ENCODE data around the gene ZNF367.
"Not testable (repeated sequence)": the region's sequence is repeated elsewhere in the genome, so short reads cannot be mapped to it uniquely, and the experiment has no call there.

The ZNF367 gene

DNA sequence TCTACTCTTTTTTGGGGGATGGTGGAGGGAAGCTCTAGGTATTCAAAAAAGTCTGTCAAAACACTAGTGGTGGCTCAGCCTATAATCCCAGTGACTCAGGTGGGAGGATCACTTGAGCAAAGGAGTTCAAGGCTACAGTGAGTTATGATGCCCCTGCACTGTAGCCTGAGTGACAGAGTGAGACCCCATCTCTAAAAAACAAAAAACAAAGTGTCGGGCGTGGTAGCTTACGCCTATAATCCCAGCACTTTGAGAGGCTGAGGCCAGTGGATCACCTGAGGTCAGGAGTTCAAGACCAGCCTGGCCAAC is 18.9 kb downstream of the ZNF367 start:
- no peak for DNase-seq

DNA sequence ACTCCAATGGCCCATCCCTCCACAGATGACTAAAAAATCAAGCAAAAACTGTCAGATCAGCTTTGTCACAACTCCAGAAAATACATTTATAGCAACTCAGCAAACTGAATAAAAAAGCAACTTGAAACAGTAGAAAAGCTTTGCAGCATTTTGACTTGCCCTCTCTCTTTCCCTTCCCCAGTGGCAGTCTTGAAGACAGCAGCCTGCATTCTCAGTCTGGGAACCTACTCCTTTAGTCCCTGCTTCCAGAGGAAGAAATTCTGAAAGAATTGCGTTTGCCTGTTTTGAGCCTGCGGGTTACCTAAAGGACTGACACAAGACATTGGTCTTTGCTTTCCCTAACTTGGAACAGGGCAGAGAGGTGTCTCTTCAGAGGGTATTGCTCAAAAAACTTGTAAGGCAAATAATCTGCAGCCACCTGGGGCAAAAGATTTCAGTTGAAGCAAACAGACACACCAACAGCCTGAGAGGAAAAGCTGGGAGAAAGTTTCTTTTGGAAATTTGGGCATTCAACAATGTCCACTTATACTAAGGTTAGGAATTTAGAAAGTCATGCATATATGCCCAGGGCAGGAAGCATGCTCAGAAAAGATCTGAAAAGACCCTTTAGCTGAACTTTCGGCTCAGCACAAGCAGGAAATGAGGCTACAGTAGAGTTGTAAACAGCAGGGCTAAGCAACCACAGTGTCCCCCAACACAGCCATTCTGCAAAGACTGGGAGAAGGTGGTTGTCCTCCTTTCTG is 19.4 kb downstream of the ZNF367 start:
- DNase-seq = no peak

DNA sequence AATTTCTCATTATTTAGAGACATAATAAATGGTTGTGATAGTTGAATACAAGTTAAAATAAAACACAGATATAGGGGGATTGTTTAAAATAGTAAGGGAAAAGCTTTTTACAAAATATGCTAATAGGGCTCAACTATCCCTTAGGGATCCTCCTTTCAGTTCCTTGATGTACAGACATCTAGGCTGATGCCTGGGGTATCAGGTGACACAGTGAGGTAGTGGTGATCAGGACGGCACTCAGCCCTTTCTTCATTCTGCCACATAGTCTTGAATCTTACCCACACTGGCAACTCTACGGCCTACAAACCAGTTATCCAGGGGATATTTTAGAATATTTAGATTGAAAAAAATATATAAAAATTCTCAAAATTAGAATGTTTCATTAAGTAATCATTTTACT is 22.2 kb downstream of the ZNF367 start:
- DNase-seq = no peak

DNA sequence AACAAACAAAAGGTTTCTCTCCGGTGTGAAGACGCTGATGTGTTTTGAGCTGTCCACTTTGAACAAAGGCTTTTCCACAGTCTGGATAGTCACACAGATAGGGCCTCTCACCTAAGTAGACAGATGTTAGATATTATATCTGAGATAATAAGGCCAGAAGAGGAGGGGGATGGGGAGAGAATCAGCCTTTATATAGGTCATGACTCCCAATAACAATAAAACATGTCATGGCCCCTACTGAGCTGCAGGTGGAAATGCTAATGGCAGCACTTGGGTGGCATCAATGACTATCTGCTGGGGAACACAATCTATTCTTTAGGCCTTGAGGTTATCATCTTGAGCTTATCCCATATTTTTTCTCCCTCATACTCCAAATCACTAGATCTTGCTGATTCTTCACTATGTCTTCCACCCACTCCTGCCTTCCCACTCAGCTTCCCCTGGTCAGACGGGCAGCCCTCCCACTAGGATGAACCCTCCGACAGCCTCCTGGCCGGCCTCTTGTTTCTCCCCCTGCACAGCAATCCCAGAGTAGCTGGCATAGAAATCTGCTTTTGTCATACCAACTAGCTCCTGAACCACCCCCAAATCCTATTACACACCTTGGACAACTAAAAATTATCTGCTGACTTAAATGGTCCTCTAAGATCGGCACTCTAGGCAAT is 23.2 kb downstream of the ZNF367 start:
- no peak for DNase-seq

DNA sequence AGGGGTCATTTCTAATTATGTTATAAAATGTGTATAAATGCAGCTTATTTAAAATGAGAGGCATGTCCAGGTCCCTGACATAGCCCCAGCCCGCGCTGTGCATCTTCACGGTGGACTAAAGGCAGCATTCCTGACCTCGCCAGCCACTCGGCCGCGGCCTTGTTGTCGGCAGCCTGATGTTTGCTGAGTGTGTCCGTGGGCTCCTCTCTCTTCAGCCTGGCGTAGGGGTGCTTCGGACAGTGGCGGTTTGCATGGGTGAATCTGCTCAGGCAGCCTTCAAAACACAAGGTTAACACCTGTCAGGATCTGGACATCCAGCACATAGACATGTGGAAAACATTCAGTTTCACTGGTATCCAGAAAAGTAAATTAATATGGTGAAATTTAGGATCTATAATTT is 25.9 kb downstream of the ZNF367 start:
- DNase-seq = no peak

DNA sequence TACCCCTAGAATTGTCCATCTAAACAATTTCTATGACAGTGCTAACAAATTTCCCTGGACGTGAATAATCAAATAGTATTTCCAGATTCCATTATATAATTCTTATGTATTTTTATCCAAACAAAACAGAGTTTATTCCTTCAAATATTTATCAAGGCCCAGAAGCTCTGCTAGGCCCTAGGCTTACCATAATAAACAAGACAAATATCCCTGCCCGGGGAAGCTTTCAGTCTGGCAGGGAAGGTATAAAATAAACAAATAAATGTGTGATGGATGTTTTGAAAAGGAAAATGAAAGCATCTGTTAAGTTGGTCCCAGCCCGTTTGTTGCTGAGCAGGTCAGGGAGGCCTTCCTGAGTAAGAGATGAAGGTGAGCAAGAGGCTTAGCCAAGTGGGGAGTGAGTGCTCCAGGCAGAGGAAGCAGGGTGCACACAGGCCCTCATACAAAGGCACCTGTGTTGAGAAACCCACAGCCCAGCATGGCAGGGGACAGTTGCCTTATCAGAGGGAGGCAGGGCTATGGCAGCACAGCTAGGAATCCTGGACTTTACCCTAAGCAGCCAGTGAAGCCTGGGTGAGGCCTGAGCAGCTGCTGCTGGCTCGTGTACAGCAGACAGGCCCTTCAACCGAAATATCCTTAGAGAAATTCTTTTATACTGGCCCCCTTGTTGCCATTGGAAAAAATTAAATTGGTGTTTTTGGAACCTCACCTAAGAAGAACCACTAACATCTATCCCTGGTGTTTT is 27.0 kb downstream of the ZNF367 start:
- no peak for DNase-seq

DNA sequence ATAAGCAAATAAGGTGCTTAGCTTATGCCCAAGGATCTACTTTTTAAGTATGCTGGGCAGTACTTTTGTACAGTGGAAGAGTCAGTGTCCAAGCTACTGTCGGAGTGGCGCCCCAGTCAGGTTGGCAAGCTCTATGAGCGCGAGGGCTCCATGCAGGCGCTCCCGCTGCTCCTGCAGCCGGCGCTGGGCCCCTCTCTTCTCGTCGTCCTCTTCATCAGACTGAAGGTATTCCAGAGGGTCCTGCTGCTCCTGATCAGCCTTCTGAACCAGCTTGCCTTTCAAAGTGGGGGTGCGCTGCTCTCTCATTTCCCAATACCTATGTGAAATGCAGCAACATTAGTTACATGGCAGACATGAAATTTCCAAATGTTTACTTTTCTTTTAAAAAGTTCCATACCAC is 30.0 kb downstream of the ZNF367 start:
- DNase-seq = no peak

DNA sequence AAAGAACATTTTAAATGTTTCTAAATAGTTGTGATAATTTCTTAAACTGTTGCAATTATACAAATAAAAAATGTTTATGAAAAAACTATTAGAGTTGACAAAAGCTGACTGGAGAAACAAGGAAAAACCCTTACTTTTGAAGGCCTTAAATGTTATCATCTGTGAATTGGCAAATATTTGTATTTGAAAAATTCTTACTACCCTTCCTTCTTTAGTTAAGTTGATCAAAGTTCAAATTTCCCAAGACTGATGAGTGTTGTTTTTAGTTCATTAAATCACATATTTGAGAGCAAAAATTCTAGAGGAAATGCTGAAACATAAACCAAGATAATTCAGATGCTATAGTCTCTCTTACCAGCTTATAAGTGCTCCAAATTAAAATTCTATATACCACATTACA is 32.0 kb downstream of the ZNF367 start:
- no peak for DNase-seq

DNA sequence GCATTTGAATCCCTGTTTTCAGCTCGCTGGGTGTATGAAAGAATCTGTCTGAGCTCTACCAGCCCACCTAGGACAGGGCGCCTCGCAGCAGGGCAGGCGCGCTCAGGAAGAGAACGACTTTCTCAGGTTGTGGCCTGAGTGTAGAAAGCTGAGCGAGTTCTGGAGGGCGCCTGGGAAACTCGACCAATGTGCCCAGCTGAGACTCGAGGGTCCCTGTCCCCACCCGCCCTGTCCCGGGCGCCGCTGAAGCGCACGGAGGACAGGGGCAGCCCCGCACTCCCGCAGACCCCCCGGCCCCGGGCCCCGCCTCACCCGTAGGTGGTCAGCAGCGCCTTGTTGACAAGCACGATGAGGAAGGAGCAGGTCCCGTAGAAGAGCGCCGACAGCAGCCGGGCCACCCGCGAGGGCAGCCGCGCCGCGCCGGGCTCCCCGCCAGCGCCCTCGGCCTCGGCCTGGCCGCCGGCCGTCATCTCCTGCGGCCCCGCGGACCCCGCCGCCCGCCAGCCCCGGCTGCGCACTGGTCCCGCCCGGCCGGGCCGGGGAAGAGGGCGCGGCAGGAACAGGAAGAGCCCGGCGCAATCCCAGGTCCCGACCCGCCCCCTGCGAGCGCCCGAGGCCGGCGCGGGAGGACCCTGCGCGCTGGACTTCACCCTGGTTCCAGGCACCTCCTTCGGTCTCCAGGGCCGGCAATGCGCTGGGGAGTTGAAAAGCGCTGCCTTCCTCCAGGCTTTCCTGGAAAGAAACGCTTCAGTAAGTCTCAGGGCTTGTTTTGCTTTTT is 34.8 kb downstream of the ZNF367 start, which contains the start of gene SLC35D2:
TSS of gene SLC35D2 (minus strand) at position 547 of the 778 bp plus-strand sequence. CDS start at position 470, 77 bp downstream.
- DNase-seq = peak; percentile 12

DNA sequence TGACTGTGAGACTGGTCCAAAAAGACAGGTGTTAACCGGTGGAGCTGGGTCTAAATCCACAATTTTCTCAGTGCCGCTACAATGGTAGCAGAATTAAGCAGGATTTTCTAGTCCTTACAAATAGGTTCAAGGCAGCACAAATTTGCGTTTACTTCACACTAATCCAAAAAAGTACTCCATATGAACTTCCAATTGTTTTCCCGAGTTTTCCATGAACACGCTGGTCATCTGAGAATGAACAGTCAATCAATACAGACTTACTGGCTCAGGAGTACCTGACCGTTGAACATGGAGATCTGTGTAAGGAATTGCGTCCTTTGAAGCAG is 35.4 kb downstream of the ZNF367 start:
- DNase-seq = no peak

DNA sequence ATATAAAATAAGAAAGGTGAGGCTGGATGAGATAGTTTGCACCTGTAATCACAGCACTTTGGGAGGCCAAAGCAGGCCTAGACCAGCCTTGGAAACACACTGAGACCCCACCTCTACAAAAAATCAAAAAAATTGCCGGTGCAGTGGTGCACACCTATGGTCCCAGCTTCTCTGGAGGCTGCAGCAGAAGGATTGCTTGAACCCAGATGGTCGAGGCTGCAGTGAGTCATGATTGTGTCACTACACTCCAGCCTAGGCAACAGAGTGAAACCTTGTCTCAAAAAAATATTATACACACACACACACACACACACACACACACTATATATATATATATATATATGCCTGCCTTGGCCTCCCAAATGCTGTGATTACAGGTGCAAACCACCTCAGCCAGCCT is 36.0 kb downstream of the ZNF367 start:
- no peak for DNase-seq

DNA sequence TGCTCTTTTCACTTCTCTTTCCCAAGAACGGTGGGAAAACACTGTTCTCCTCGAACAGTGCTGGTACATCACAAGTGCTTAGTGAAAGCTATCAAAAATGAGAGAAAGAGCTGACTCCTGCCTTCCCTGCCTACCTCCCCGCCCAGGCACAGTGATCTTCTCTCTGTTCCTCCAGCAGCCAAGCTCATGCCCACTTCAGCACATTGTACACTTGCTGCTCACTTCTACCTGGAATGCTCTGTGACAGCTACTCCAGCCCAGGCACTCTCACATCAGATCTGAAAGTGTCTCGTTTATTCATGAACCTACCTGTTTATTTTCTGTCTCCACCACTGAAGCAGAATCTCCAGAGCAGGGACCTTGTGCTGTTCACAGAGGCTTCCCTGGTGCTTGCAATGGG is 36.5 kb downstream of the ZNF367 start:
- DNase-seq = no peak

DNA sequence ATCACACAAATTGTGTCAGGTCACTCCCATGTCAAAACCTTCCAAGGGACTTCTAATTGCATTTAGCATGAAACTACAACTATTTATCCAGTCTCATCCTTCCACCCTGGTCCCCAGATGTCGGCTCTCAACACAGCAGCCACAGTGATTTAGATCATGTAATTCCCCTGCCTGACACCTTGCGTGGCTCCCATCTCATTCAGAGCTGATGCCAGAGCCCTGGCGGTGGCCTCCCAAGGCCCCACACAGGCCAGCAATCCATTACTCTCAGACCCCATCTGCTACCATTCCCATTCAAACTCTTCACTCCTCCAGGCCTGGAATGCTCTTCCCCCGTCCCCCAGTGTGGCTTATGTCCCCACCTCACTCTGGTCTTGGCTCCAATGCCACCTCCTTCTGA is 37.0 kb downstream of the ZNF367 start:
- no peak for DNase-seq

DNA sequence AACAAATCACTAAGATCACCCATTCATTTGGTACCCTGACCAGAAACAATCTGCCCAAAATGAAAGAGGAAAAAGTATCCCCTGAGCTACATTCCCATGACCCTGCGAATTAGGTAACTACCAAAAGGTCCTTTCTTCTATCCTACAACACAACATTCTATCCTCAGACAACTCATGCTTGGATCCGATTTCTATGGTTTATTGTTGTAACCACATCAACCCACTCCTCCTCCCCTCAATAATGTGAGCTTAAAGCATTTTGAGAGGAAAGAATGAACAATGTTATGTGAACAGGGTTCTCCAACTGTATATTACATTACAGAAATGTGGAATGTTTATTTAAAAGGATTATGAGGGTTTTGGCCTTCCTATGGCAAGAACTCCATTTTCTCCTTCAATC is 38.7 kb downstream of the ZNF367 start:
- DNase-seq = no peak

DNA sequence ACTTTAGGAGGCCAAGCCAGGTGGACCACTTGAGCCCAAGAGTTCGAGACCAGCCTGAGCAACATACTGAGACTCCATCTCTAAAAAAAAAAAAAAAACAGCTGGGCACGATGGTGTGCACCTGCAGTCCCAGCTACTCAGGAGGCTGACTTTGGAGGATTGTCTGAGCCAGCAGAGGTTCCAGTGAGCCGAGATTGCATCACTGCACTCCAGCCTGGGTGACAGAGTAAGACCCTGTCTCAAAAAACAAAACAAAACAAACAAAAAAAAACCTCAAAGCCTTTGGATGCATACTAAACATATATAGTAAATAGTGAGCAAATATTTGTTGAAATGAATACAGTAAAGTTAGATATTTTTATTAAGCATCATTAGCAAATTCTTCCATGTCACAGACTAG is 40.0 kb downstream of the ZNF367 start:
- DNase-seq = no peak

DNA sequence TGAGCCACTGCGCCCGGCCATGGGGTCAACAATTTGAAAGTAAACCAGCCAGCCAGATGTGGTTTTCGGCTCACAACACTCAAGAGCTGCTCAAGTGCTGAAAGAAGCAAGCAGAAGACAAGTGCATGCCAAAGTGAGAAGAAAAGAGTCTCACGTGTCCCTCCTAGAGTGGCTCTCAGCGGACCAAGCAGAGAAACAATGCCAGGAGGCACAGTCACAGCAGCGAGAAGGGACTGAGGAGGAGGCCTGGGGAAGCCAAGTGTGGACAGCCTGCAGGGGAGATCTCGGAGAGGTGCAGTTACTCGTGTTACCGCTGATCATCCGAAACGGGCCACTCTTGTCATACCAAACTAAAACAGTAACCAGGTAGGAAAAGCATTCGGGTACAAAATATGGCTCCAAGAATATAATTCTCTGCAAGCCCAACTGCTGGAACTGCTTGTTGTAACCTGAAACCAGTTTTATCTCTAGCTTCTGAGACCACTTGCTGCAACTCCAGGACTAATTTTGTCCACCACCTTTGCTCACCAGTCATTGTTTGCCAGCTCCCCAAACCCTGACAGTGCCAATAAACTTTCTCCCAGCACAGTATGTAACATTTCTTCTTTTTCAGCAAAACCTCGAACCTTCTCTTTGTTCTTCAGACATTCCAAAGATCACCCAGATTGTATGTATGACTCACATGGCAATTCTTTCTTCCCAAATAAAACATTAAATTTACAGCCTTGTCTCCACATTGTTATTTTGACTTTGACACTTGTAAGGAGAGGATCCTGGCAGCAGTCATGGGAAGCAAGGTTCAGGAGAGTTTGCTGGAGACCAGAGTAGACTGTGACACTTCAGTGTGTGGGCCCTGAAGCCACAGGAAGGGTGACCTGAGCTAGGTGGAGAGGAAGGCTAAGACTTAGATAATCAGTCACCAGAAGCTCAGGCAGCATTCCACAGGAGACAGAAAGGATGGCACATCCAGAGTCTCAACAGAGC is 41.0 kb downstream of the ZNF367 start:
- no peak for DNase-seq

DNA sequence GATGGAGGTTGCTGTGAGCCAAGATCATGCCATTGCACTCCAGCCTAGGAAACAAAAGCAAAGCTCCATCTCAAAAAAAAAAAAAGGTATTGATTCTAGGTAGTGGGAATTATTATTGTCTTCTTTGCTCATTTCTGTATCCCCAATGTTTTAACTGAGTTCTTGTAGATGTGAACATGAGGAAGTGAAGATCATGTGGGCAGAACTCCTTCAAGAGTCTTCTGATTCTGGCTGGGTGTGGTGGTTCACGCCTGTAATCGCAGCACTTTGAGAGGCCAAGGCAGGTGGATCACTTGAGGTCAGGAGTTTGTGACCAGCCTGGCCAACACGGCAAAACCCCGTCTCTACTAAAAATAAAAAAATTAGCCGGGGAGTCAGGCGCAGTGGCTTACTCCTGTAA is 42.7 kb downstream of the ZNF367 start:
- not testable (repeated sequence) for DNase-seq

DNA sequence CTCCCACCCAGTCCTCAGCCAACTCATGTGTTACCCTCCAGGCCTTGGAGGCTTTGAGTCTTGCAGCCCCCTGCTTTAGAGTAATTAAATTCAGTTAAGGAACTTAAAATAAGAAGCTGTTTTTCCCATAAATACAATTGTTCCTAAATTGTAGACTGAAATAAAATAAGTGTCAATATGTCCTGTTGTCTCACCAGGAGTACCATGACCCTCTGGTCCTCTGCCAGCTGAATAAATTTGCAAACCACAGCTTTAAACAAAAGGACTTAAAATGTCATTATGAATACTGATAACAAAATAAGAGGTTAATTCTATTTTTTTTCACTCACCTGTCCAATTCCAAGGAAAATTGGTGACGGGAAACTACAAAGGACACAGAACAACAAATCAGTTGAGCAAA is 50.2 kb downstream of the ZNF367 start:
- no peak for DNase-seq

DNA sequence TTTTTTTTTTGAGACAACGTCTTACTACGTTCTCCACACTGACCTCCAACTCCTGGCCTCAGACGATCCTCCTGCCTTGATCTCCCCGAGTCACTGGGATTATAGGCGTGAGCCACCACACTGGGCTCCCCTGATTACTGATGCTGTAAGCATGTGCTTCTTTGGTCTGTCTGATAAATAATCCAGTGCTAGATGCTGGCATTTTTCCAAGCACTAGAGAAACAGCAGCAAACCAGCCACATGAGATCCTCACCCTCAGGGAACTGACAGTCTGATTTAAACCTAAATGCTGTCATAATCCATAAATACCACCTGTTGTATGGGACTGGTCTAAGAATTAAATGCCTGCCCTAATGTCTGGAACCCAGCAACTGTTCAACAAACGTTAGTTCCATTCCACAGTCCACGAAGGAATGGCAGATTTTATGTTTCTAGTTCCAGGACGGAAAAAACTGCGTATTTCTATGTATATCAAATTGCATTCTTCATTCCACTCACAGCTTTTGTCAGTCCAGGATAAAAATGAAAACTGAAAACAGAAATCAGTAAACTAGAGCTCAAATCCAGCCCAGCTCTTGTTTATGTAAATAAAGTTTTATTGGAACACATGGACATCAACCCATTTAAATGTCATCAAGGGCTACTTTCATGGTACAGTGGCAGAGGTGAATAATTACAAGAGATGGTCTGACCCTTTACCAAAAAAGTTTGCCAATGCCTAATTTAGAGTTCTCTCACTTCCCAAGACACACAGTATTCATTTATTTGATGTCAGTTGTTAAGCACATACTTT is 54.8 kb downstream of the ZNF367 start:
- no peak for DNase-seq

DNA sequence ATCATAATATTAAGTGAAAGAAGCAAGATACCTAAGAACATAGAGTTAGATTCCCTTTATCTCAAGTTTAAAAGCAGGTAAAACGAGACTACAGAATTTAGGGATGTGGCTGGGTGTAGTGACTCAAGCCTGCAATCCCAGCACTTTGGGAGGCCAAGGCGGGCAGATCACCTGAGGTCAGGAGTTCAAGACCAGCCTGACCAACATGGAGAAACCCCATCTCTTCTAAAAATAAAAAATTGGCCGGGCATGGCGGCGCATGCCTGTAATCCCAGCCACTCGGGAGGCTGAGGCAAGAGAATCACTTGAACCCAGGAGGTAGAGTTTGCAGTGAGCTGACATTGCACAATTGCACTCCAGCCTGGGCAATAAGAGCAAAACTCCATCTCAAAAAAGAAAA is 56.1 kb downstream of the ZNF367 start:
- DNase-seq = not testable (repeated sequence)

DNA sequence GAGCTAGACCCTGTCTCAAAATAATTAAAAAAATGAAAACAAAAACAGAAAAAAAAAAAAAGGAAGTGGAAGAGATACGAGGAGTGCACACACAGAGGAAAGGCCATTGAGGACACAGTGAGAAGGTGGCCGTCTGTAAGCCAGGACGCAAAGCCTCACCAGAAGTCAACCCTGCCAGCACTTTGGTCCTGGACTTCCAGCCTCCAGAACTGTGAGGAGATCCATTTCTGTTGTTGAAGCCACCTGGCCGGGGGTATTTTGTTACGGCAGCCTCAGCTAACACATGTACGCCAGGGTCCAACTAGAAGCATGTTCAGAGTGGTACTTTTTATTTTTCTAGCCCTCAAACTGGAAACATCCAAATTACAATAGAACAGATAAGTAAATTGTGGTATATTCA is 56.5 kb downstream of the ZNF367 start:
- DNase-seq = no peak
